Liver (tissue), 9 donors: ENCODE measurements around the gene C2orf69. TPM values are rescaled to one million over a fixed set of nuclear protein-coding genes. Genes with fewer than 3 reads are reported as not detected.

Source experiments
- DNase-seq: peaks from one replicate; pipeline ENCODE4 v3.0.0-alpha.2; 2017; ENCODE audit warnings: low spot score
- H3K27ac ChIP-seq, 2 donors: one replicate each; pipeline ENCODE4 v1.7.0; 2013; ENCODE audit warnings: inconsistent platforms in 2 of 2, low read length in 2 of 2, control low read depth in 1 of 2, low read depth in 1 of 2, mild to moderate bottlenecking in 1 of 2
- H3K27me3 ChIP-seq, 4 donors: one replicate each; pipeline versions ENCODE4 v1.6.1 to v1.7.0; 2013; ENCODE audit warnings: low read length in 3 of 4, inconsistent platforms in 1 of 4, mild to moderate bottlenecking in 1 of 4, moderate library complexity in 1 of 4; ENCODE audit not compliant: control insufficient read depth in 4 of 4, insufficient read depth in 4 of 4
- H3K36me3 ChIP-seq, 4 donors: one replicate each; pipeline versions ENCODE4 v1.6.1 to v1.7.0; 2013; ENCODE audit warnings: low read length in 3 of 4, mild to moderate bottlenecking in 3 of 4, low read depth in 1 of 4, moderate library complexity in 1 of 4; ENCODE audit not compliant: control insufficient read depth in 4 of 4, insufficient read depth in 3 of 4
- H3K4me1 ChIP-seq, 4 donors: one replicate each; pipeline versions ENCODE4 v1.6.1 to v1.7.0; 2013; ENCODE audit warnings: low read length in 3 of 4, mild to moderate bottlenecking in 3 of 4, moderate library complexity in 1 of 4; ENCODE audit not compliant: control insufficient read depth in 4 of 4, insufficient read depth in 4 of 4
- H3K4me3 ChIP-seq, 3 donors: one replicate each; pipeline versions ENCODE4 v1.6.1 to v1.7.0; 2013; ENCODE audit warnings: low read length in 3 of 3, control low read depth in 1 of 3, low read depth in 1 of 3, mild to moderate bottlenecking in 1 of 3
- H3K9ac ChIP-seq, 2 donors: one replicate each; pipeline ENCODE4 v1.7.0; 2013; ENCODE audit warnings: low read length in 2 of 2, mild to moderate bottlenecking in 2 of 2, moderate library complexity in 2 of 2, control low read depth in 1 of 2, low read depth in 1 of 2
- H3K9me3 ChIP-seq, 4 donors: one replicate each; pipeline versions ENCODE4 v1.6.1 to v1.7.0; 2013; ENCODE audit warnings: low read length in 3 of 4; ENCODE audit not compliant: control insufficient read depth in 4 of 4
- ATF3 ChIP-seq: IDR thresholded peaks from 2 replicates; pipeline ENCODE4 v1.6.1; 2016; ENCODE audit warnings: antibody characterized with exemption
- CTCF ChIP-seq: fragments of 150-350 bp; IDR thresholded peaks from 2 replicates; pipeline ENCODE4 v1.5.1; 2017; ENCODE audit warnings: improper control_type of control experiment, low read depth, low read length; ENCODE audit not compliant: missing input control
- EGR1 ChIP-seq, 2 donors: IDR thresholded peaks; 2 replicates each; pipeline ENCODE4 v1.6.1; 2016 to 2018; ENCODE audit warnings: antibody characterized with exemption in 2 of 2, low read depth in 2 of 2
- FOXA1 ChIP-seq: IDR thresholded peaks from 2 replicates; pipeline ENCODE4 v1.6.1; 2016; ENCODE audit warnings: antibody characterized with exemption
- FOXA2 ChIP-seq: IDR thresholded peaks from 2 replicates; pipeline ENCODE4 v1.6.1; 2016; ENCODE audit warnings: antibody characterized with exemption
- HNF4A ChIP-seq, 2 donors: conservative IDR thresholded peaks; 2 replicates each; pipeline ENCODE4 v1.6.1; 2016; ENCODE audit warnings: antibody characterized with exemption in 2 of 2, mild to moderate bottlenecking in 2 of 2
- HNF4G ChIP-seq: IDR thresholded peaks from 2 replicates; pipeline ENCODE4 v1.6.1; 2016; ENCODE audit warnings: antibody characterized with exemption
- JUND ChIP-seq, 2 donors: IDR thresholded peaks; 2 replicates each; pipeline ENCODE4 v1.6.1; 2016; ENCODE audit warnings: antibody characterized with exemption in 2 of 2
- NR2F2 ChIP-seq: IDR thresholded peaks from 2 replicates; pipeline ENCODE4 v1.6.1; 2016; ENCODE audit warnings: antibody characterized with exemption
- RAD21 ChIP-seq, 2 donors: IDR thresholded peaks; 2 replicates each; pipeline ENCODE4 v1.6.1; 2016; ENCODE audit warnings: antibody characterized with exemption in 2 of 2, mild to moderate bottlenecking in 2 of 2
- REST ChIP-seq: IDR thresholded peaks from 2 replicates; pipeline ENCODE4 v1.6.1; 2016; ENCODE audit warnings: antibody characterized with exemption, mild to moderate bottlenecking
- RXRA ChIP-seq, 2 donors: IDR thresholded peaks; 2 replicates each; pipeline ENCODE4 v1.6.1; 2017 to 2018; ENCODE audit warnings: antibody characterized with exemption in 2 of 2, mild to moderate bottlenecking in 1 of 2
- SP1 ChIP-seq: IDR thresholded peaks from 2 replicates; pipeline ENCODE4 v1.6.1; 2018; ENCODE audit warnings: antibody characterized with exemption, mild to moderate bottlenecking
- TAF1 ChIP-seq: conservative IDR thresholded peaks from 2 replicates; pipeline ENCODE4 v1.6.1; 2016; ENCODE audit warnings: antibody characterized with exemption, mild to moderate bottlenecking
- YY1 ChIP-seq: IDR thresholded peaks from 2 replicates; pipeline ENCODE4 v1.6.1; 2016; ENCODE audit warnings: antibody characterized with exemption, mild to moderate bottlenecking
- ZBTB33 ChIP-seq: IDR thresholded peaks from 2 replicates; pipeline ENCODE4 v1.6.1; 2016; ENCODE audit warnings: antibody characterized with exemption
- WGBS: extraction: QIAGEN DNeasy Blood & Tissue Kit; methylation state at CpG from one replicate; pipeline ENCODE4 v1.1.7; 2013; 5-methylcytosine and 5-hydroxymethylcytosine counted together
- polyA plus RNA-seq, 2 donors: library from polyadenylated mRNA; stranded (reverse) in 1 of 2; unstranded in 1 of 2; fragments of 200-250 nt in 1 of 2; fragments of >200 nt in 1 of 2; fragmentation: Nextera tagmentation in 1 of 2; extraction: Ambion mirVana in 1 of 2; gene quantifications; one replicate each; pipeline versions ENCODE4 v1.2.1 to v1.2.3, GENCODE V29; 2013 to 2015
- total RNA-seq, 2 donors: library from RNA; depleted of rRNA; stranded (reverse); fragments of >200 nt; gene quantifications; one replicate each; pipeline ENCODE4 v1.2.3, GENCODE V29; 2014
- TF ChIP-seq, protein P1 (sequence below): IDR thresholded peaks from 2 replicates; pipeline ENCODE4 v1.6.1; 2016; ENCODE audit warnings: antibody characterized with exemption
- donor health status: healthy.
- donor health status: healthy.
- donor health status: healthy.
- donor health status: healthy.
- donor health status: healthy.

C2orf69 gene
- total and polyA plus RNA-seq, 4 donors = 4.3 to 9.1 (median 6.2) TPM

- H3K27ac ChIP-seq = no peak overlapping the region
- no peak overlapping the region for H3K4me3 ChIP-seq
- no peak overlapping the region for H3K9ac ChIP-seq
- H3K36me3 ChIP-seq = peaks cover 12 to 42% (median 34%) of the 10 kb centered on the region in 4 donors
- 97% methylated on average over 2 of the region's 2 CpGs for WGBS
- TF ChIP-seq RXRA (IDR thresholded peaks at IDR 0.05) = no peak
- no peak for DNase-seq
- H3K9me3 ChIP-seq = no peaks in the 10 kb centered on the region
- peaks cover 2 to 12% (median 8%) of the 10 kb centered on the region in 4 donors for H3K4me1 ChIP-seq
- H3K27me3 ChIP-seq = no peaks in the 10 kb centered on the region
Measured at GRCh38 chr2:199962203-199962602, 51.1 kb downstream of the C2orf69 start.

DNA sequence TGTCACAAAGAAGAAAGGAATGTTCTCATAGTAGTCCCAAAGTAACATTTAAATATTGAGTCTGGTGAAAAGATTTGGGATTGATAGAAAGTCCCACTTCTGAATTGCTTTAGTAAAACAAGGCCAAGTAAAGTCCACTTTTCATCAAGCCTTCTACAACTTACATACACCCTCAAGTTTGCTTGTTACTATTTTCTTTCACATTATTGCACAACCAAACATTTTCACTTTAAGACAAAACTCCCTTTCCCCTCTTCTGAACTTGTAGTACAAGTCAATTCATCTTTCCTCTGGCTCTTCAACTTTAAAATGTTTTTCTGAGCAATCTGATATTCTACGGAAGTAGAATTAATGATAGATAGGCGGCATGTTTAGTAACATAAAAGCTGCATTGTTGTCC, 55.3 kb downstream of the C2orf69 start:
- no peak overlapping the region for H3K4me3 ChIP-seq
- no peaks in the 10 kb centered on the region for H3K27me3 ChIP-seq
- WGBS = 92% methylated on average over 2 of the region's 2 CpGs
- H3K9ac ChIP-seq = no peak overlapping the region
- TF ChIP-seq REST (no peak), SP1 (no peak), FOXA2 (no peak), HNF4G (no peak), EGR1 (IDR thresholded peaks at IDR 0.05; ENCODE audit: low read depth in 2 of 2) (no peak), NR2F2 (no peak), ATF3 (no peak), YY1 (no peak), FOXA1 (no peak), CTCF (no peak), RXRA (IDR thresholded peaks at IDR 0.05) (no peak), HNF4A (conservative IDR thresholded peaks at IDR 0.05) (no peak), ZBTB33 (no peak), RAD21 (IDR thresholded peaks at IDR 0.05) (no peak), JUND (IDR thresholded peaks at IDR 0.05) (no peak), TAF1 (no peak)
- TF ChIP-seq, protein P1, sequence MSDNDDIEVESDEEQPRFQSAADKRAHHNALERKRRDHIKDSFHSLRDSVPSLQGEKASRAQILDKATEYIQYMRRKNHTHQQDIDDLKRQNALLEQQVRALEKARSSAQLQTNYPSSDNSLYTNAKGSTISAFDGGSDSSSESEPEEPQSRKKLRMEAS = no peak
- no peaks in the 10 kb centered on the region for H3K9me3 ChIP-seq
- H3K27ac ChIP-seq = no peak overlapping the region
- DNase-seq = no peak
- H3K4me1 ChIP-seq = peaks cover 0 to 7% (median 2%) of the 10 kb centered on the region in 4 donors
- H3K36me3 ChIP-seq = peaks cover 6 to 23% (median 20%) of the 10 kb centered on the region in 4 donors
